ENCODE measurements around the gene FHOD3. TPM values are rescaled to one million over a fixed set of nuclear protein-coding genes. Genes with fewer than 3 reads are reported as not detected.

The FHOD3 gene
- total RNA-seq, 1 experiment from 2014 or later, result 5.0 TPM

DNA sequence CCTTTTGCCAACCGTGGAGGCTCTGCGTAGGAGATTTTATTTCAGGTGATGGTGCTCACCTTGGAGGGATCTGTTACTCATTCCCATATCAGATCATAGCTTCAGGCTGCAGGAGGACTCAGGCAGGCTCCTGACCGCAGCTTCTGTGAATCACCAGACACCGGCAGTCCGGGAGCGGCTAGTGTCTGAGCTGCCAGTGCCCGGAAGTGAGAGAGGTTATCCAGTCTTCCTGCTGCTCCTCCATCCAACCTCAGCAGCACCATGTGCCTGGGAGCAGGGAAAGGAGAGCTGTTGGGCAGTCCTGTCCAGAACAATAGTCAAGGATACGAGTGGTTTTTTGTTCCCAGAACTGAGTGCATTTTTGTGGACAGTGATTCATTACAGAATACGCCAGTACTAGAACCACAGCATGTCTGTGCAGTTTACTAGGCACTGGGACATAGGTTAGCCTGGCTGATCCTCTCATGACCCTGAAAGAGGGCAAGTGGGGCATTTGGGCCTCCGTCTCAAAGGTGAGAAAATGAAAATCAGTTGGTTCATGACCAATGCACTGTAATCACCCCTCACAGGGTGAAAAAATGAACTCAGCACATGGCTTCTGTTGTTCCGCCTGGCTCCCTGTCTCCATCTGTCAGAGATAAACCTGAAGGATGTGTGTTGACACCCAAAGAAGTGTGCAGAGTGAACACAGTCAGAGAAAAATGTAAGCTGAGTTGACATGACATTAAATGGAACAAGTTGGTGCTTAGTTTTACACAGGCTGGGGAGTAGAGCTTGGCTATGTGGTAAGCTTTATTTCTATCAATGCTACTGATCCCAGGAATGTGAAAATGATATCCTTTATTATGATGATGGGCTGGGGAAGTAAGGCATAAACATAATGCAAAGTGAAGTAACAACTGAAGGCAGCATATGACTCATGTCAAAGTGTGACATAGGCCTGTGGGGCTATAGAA lies 12.2 kb downstream of the FHOD3 start:
- Mint-ChIP-seq H3K4me1 (ENCODE audit: insufficient read depth, unreplicated experiment) (peaks cover 77% of the 10 kb centered on the region), H3K4me3 (ENCODE audit: unreplicated experiment) (peak overlapping the region; percentile 60), H3K27me3 (ENCODE audit: insufficient read depth, unreplicated experiment) (no peaks in the 10 kb centered on the region), H3K27ac (ENCODE audit: low read depth, unreplicated experiment) (peak overlapping the region; percentile 86), H3K9me3 (ENCODE audit: unreplicated experiment) (no peaks in the 10 kb centered on the region), H3K36me3 (ENCODE audit: insufficient read depth, unreplicated experiment) (no peaks in the 10 kb centered on the region)
- TF ChIP-seq, protein P1, sequence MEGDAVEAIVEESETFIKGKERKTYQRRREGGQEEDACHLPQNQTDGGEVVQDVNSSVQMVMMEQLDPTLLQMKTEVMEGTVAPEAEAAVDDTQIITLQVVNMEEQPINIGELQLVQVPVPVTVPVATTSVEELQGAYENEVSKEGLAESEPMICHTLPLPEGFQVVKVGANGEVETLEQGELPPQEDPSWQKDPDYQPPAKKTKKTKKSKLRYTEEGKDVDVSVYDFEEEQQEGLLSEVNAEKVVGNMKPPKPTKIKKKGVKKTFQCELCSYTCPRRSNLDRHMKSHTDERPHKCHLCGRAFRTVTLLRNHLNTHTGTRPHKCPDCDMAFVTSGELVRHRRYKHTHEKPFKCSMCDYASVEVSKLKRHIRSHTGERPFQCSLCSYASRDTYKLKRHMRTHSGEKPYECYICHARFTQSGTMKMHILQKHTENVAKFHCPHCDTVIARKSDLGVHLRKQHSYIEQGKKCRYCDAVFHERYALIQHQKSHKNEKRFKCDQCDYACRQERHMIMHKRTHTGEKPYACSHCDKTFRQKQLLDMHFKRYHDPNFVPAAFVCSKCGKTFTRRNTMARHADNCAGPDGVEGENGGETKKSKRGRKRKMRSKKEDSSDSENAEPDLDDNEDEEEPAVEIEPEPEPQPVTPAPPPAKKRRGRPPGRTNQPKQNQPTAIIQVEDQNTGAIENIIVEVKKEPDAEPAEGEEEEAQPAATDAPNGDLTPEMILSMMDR (IDR thresholded peaks at IDR 0.05; ENCODE audit: unreplicated experiment), result no peak
- ChIA-PET POLR2A (interaction anchor here (0.6 to 2.1 kb wide), 21 partner anchors 8 to 363 kb away, joined by 3 to 28 read pairs (median 3); partner anchors contain the start of genes ELP2, FHOD3 and RPRD1A), CTCF (interaction anchor here (0.5 to 1.4 kb wide), 5 partner anchors 262 to 378 kb away, joined by 3 to 7 read pairs (median 5); no protein-coding TSS in a partner anchor)
- BruUV-seq (replicated peaks), result TSS peak; percentile 67
- DNase-seq (ENCODE audit: unreplicated experiment), result peak; percentile 98
- intact Hi-C loops (cut with micrococcal nuclease), result no loop called here

- ChIA-PET POLR2A (interaction anchor here (0.6 to 1.1 kb wide), 3 partner anchors 37 to 217 kb away, joined by 3 read pairs; no protein-coding TSS in a partner anchor), CTCF (interaction anchor here (0.6 to 1.5 kb wide), 3 partner anchors 260 to 804 kb away, joined by 3 to 10 read pairs (median 8); no protein-coding TSS in a partner anchor)
- peak overlapping the region; percentile 86 for H3K27ac Mint-ChIP-seq (ENCODE audit: low read depth, unreplicated experiment)
- H3K4me3 Mint-ChIP-seq (ENCODE audit: unreplicated experiment), result no peak overlapping the region
- intact Hi-C loops (cut with micrococcal nuclease), result no loop called here
- no peaks in the 10 kb centered on the region for H3K27me3 Mint-ChIP-seq (ENCODE audit: insufficient read depth, unreplicated experiment)
- DNase-seq (ENCODE audit: unreplicated experiment), result no peak
- TF ChIP-seq, protein P1 (IDR thresholded peaks at IDR 0.05; ENCODE audit: unreplicated experiment), result no peak
- BruUV-seq (replicated peaks), result no TSS peak
- peaks cover 65% of the 10 kb centered on the region for H3K4me1 Mint-ChIP-seq (ENCODE audit: insufficient read depth, unreplicated experiment)
- no peaks in the 10 kb centered on the region for H3K9me3 Mint-ChIP-seq (ENCODE audit: unreplicated experiment)
- H3K36me3 Mint-ChIP-seq (ENCODE audit: insufficient read depth, unreplicated experiment), result no peaks in the 10 kb centered on the region
These were observed 13.6 kb downstream of the FHOD3 start for GRCh38 chr18:36311026-36311570.

DNA sequence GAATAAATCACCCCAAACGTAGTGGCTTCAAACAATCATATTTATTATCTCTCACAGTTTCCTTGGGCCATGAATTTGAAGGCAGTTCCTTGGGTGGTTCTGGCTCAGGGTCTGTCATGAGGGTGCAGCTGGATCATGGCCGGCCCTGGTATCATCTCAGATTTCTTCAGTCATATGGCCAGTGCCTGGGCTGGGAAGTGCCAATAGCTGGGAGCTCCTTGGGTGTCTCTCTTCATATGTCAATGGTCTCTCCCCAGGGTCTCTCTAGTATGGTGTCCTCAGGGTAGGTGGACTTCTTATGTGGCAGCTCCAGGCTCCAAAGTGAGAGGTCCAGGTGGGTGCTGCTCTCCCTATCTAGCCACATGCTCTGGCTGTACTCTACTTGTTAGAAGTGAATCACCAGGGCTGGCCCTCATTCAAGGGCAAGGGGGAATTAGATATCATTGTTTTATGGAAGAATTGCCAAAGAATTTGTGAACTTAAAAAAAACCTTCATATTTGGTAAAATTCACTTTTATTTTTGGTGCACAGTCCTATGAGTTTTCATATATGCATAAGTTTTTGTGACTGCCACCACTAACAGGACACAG lies 15.4 kb downstream of the FHOD3 start:
- Mint-ChIP-seq H3K27ac (ENCODE audit: low read depth, unreplicated experiment) (peak overlapping the region; percentile 81), H3K27me3 (ENCODE audit: insufficient read depth, unreplicated experiment) (no peaks in the 10 kb centered on the region), H3K4me3 (ENCODE audit: unreplicated experiment) (no peak overlapping the region), H3K36me3 (ENCODE audit: insufficient read depth, unreplicated experiment) (no peaks in the 10 kb centered on the region), H3K9me3 (ENCODE audit: unreplicated experiment) (no peaks in the 10 kb centered on the region), H3K4me1 (ENCODE audit: insufficient read depth, unreplicated experiment) (peaks cover 63% of the 10 kb centered on the region)
- POLR2A ChIA-PET, result interaction anchor here (2.1 kb wide), 1 partner anchor 246 kb away, joined by 5 read pairs; the partner anchor contains the start of gene RPRD1A
- DNase-seq (ENCODE audit: unreplicated experiment), result peak; percentile 41
- TF ChIP-seq, protein P1 (IDR thresholded peaks at IDR 0.05; ENCODE audit: unreplicated experiment), result no peak
- no TSS peak for BruUV-seq (replicated peaks)
- intact Hi-C loops (cut with micrococcal nuclease), result no loop called here
- CTCF ChIA-PET, result interaction anchor here (0.7 kb wide), 1 partner anchor 363 kb away, joined by 4 read pairs; no protein-coding TSS in a partner anchor
